Thyroid gland (tissue), 4 donors: ENCODE measurements around the gene RHBDF1. TPM values are rescaled to one million over a fixed set of nuclear protein-coding genes. Genes with fewer than 3 reads are reported as not detected.
A peak's percentile ranks its signal among the peaks of the same experiment; 100 is the strongest.

ENCODE experiments used
- DNase-seq, 2 donors: peaks; one replicate each; pipeline ENCODE4 v3.0.0-alpha.2; 2019
- H3K27ac ChIP-seq, 3 donors: fragments of 200-600 bp; sonication (generic); 1 replicate in 2 of 3; 2 replicates in 1 of 3; pipeline ENCODE4 v1.5.1; 2016 to 2019; ENCODE audit warnings: mild to moderate bottlenecking in 1 of 3, moderate library complexity in 1 of 3
- H3K27me3 ChIP-seq: fragments of 200-600 bp; sonication (generic); one replicate; pipeline ENCODE4 v1.5.1; 2019
- H3K36me3 ChIP-seq, 2 donors: fragments of 200-600 bp; sonication (generic); one replicate each; pipeline ENCODE4 v1.5.1; 2016 to 2019
- H3K4me1 ChIP-seq, 2 donors: fragments of 200-600 bp; sonication (generic); one replicate each; pipeline ENCODE4 v1.5.1; 2017 to 2019
- H3K4me3 ChIP-seq, 3 donors: fragments of 200-600 bp; sonication (generic); replicated peaks in 1 of 3; 1 replicate in 2 of 3; 2 replicates in 1 of 3; pipeline ENCODE4 v1.5.1; 2016; ENCODE audit warnings: mild to moderate bottlenecking in 1 of 3
- H3K9me3 ChIP-seq: fragments of 200-600 bp; sonication (generic); one replicate; pipeline ENCODE4 v1.5.1; 2017
- POLR2A ChIP-seq, 2 donors: fragments of 450-650 bp; IDR thresholded peaks; one replicate each; pipeline ENCODE4 v1.6.1; 2017; ENCODE audit warnings: antibody characterized with exemption in 2 of 2, mild to moderate bottlenecking in 2 of 2, moderate library complexity in 1 of 2
- WGBS, 2 donors: methylation state at CpG; one replicate each; pipeline ENCODE4 v1.1.5; 2017; 5-methylcytosine and 5-hydroxymethylcytosine counted together
- intact Hi-C: fragments of 100-400 bp; cut with DNase I; formaldehyde crosslinking; loops from one replicate; pipeline ENCODE4 v1.15.1; 2023
- total RNA-seq, 4 donors: library from RNA; depleted of rRNA; stranded (reverse); fragments of >200 nt; gene quantifications; one replicate each; pipeline ENCODE4 v1.2.3, GENCODE V29; 2016
- TF ChIP-seq, protein P1 (sequence below), 6 experiments: fragments of 200-600 bp in 3 of 6; fragments of 450-650 bp in 3 of 6; sonication (generic) in 3 of 6; IDR thresholded peaks; one replicate each; pipeline ENCODE4 v1.5.1; 2016 to 2019; ENCODE audit warnings: antibody characterized with exemption in 6 of 6, mild to moderate bottlenecking in 2 of 6, inconsistent platforms in 1 of 6, moderate library complexity in 1 of 6

The RHBDF1 gene
- total RNA-seq, 4 donors from 2014 or later, result 20.4 to 35.4 (median 28.4) TPM

DNA sequence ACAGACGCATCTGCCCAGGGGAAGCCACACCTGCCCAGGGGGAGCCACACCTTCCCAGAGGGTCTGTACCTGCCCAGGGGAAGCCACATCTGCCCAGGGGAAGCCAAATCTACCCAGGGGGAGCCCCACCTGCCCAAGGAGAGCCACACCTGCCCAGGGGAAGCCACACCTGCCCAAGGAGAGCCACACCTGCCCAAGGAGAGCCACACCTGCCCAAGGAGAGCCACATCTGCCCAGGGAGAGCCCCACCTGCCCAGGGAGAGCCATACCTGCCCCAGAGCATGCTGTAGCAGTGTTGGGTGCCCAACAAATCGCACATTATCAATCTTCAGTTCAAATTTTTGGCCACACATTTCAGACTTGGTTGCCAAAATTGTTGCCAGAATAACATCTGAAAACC, 46.4 kb upstream of the RHBDF1 start:
- Histone ChIP-seq H3K4me1 (peaks cover 3 to 12% of the 10 kb centered on the region in 2 donors), H3K9me3 (no peaks in the 10 kb centered on the region), H3K27ac (no peak overlapping the region), H3K4me3 (no peak overlapping the region), H3K36me3 (no peaks in the 10 kb centered on the region), H3K27me3 (no peaks in the 10 kb centered on the region)
- WGBS, 2 donors, result 95 to 97% methylated on average over 1 to 2 of the region's 2 CpGs
- intact Hi-C loops, result no loop called here
- DNase-seq, result no peak
- no peak for TF ChIP-seq POLR2A (IDR thresholded peaks at IDR 0.05)
- TF ChIP-seq, protein P1, sequence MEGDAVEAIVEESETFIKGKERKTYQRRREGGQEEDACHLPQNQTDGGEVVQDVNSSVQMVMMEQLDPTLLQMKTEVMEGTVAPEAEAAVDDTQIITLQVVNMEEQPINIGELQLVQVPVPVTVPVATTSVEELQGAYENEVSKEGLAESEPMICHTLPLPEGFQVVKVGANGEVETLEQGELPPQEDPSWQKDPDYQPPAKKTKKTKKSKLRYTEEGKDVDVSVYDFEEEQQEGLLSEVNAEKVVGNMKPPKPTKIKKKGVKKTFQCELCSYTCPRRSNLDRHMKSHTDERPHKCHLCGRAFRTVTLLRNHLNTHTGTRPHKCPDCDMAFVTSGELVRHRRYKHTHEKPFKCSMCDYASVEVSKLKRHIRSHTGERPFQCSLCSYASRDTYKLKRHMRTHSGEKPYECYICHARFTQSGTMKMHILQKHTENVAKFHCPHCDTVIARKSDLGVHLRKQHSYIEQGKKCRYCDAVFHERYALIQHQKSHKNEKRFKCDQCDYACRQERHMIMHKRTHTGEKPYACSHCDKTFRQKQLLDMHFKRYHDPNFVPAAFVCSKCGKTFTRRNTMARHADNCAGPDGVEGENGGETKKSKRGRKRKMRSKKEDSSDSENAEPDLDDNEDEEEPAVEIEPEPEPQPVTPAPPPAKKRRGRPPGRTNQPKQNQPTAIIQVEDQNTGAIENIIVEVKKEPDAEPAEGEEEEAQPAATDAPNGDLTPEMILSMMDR (IDR thresholded peaks at IDR 0.05), result no peak

DNA sequence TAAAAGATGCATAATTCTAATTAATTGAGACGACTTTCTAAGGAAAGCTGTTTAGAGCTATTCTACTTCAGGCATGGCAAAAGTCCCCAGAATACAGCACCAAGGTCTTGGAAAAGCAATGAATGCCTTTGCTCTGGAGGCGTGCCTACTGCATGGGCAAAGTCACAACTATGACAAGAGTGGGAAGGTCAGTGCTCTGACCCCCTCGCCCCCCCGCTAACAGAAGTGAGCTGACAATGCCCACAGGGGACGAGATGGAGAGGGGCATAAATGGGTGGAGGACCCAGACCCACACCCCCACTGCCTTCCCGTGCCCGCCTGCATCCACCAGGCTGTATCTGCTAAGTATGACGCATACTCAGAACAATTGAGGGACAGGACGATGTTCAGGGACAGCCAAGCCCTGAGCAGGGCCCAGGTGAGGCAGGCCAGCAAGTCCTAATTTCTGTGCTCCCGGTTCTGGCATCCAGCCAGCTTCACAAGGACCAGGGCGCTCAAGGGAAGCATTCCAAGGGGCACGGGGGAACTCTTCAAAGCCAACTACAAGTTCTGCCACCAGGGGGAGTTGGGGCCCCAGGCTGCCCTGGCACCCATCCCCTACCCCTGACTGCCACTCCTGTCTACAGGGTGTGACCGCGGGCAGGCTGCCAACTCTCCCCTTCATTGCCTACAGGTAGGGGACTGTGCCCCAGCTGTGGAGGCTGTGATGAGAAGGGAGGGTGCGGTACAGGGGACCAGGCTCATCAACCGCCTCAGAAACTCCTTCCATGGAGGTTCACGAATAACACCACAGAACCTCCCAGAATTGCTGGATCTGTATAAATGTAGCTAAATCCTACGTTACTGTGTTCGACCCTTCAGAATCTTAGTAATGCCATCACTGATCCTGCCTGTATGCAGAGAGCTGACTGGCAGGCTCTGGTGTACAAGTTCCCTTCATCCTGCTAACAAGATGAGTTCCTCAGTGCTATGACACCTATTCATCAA, 45.2 kb upstream of the RHBDF1 start:
- Histone ChIP-seq H3K4me1 (peaks cover 3 to 17% of the 10 kb centered on the region in 2 donors), H3K9me3 (no peaks in the 10 kb centered on the region), H3K27ac (no peak overlapping the region), H3K36me3 (no peaks in the 10 kb centered on the region), H3K4me3 (no peak overlapping the region), H3K27me3 (no peaks in the 10 kb centered on the region)
- intact Hi-C loops, result no loop called here
- WGBS, 2 donors, result 41% methylated on average over 19 of the region's 19 CpGs
- peak; percentile 93 to 94 for DNase-seq
- no peak for TF ChIP-seq POLR2A (IDR thresholded peaks at IDR 0.05)
- TF ChIP-seq, protein P1 (IDR thresholded peaks at IDR 0.05), result peak; percentile 49 to 84 (median 81)

DNA sequence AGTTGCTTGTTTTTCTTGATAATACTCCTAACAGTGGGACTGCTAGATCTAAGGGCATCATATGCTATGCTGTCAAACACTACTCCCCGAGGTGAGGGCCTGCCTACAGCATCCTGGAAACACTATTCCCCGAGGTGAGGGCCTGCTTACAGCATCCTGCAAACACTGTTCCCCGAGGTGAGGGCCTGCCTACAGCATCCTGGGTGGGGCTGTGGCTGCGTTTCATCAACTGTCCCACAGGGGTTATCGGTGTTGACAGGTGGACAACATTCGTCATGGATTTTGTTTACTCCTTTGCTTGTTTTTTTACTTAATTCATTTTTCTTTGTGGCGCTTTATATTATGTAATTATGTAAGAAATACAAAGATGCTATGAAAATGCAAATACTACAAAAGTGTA, 43.6 kb upstream of the RHBDF1 start:
- Histone ChIP-seq H3K4me3 (no peak overlapping the region), H3K36me3 (peaks cover 0 to 10% of the 10 kb centered on the region in 2 donors), H3K27ac (no peak overlapping the region), H3K9me3 (no peaks in the 10 kb centered on the region), H3K27me3 (no peaks in the 10 kb centered on the region), H3K4me1 (peaks cover 3 to 17% of the 10 kb centered on the region in 2 donors)
- intact Hi-C loops, result no loop called here
- TF ChIP-seq, protein P1 (IDR thresholded peaks at IDR 0.05), result no peak
- TF ChIP-seq POLR2A (IDR thresholded peaks at IDR 0.05), result no peak
- 83 to 84% methylated on average over 7 of the region's 7 CpGs for WGBS, 2 donors
- DNase-seq, result no peak

DNA sequence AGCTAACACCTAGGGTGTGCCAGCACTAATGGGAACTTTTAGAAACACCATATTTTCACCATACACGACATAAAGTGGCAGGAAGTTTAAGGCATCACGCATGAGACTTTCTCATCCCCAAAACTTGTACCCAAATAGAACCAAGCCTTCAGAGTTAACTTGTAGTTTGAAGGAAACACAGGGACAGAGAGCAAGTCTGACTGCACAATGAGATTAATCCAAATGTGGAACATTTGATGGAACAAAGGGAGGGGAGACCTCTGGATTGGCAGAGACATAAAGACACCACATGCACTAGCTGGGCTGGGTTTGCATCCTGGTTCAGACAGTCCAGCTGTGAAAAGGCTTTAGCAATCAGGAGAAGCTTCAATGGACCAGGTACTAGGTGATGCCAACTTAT, 41.9 kb upstream of the RHBDF1 start:
- Histone ChIP-seq H3K9me3 (no peaks in the 10 kb centered on the region), H3K27ac (no peak overlapping the region), H3K36me3 (peaks cover 13 to 17% of the 10 kb centered on the region in 2 donors), H3K4me1 (peaks cover 3 to 17% of the 10 kb centered on the region in 2 donors), H3K4me3 (no peak overlapping the region), H3K27me3 (no peaks in the 10 kb centered on the region)
- DNase-seq, result no peak
- no peak for TF ChIP-seq POLR2A (IDR thresholded peaks at IDR 0.05)
- TF ChIP-seq, protein P1 (IDR thresholded peaks at IDR 0.05), result no peak
- intact Hi-C loops, result no loop called here
- WGBS, 2 donors, result 93 to 97% methylated on average over 2 of the region's 2 CpGs
